HUES6 (cell line): ENCODE data around the gene CA7.
A peak's percentile ranks its signal among the peaks of the same experiment; 100 is the strongest.

Source experiments
- H3K27ac ChIP-seq: 2 replicates; pipeline ENCODE4 v1.7.0; 2013; ENCODE audit warnings: low read depth, mild to moderate bottlenecking, low read length, inconsistent platforms
- H3K27me3 ChIP-seq: 2 replicates; pipeline ENCODE4 v1.6.1; 2013; ENCODE audit warnings: low read length; ENCODE audit not compliant: control insufficient read depth, insufficient read depth
- H3K36me3 ChIP-seq: 2 replicates; pipeline ENCODE4 v1.6.1; 2013; ENCODE audit warnings: low read length; ENCODE audit not compliant: control insufficient read depth, insufficient read depth
- H3K4me1 ChIP-seq: 2 replicates; pipeline ENCODE4 v1.6.1; 2013; ENCODE audit warnings: low read length; ENCODE audit not compliant: control insufficient read depth, insufficient read depth
- H3K4me3 ChIP-seq: 2 replicates; pipeline ENCODE4 v1.5.1; 2013; ENCODE audit warnings: low read depth, low read length
- H3K9ac ChIP-seq: one replicate; pipeline ENCODE4 v1.6.1; 2013; ENCODE audit warnings: mild to moderate bottlenecking, low read length
- H3K9me3 ChIP-seq: 2 replicates; pipeline ENCODE4 v1.6.1; 2013; ENCODE audit warnings: low read depth, low read length; ENCODE audit not compliant: control insufficient read depth, insufficient read depth

The CA7 gene

DNA sequence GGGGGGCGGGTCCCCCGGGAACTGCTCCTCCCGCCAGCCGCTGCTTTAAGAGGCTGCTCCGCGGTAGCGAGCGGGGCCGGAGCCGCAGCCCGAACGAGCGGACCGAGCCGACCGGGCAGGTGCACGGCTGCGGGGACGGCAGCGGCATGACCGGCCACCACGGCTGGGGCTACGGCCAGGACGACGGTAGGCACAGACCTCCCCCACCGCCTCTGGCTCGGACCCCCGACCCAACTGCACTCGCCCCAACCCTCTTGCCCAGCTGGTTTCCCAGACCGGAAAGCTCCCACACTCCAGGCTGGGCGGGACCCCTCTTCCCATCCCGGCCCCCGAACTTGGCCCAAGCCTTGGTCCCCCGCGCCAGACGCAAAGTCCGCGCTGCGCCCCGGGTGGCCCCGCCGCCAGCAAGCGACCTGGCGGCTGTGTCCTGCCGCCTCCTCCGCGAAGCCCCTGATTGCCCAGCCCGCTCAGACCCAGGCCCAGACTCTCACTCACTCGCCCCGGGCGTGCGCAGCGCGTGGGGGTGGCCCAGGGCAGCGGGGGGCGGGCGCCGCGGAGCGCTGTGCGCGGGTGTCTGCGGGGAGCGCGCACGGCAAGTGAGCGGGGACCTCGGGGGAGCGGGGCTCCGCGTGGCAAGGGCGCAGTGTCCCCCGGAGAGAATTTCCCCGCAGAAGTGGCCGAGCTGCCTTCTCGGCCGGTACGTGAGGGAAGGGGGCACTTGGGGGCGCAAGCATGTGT lies at the start of gene CA7:
Gene CA7, plus strand, starts transcription at position 73 of the 738 bp plus-strand sequence. Its CDS starts 74 bp downstream, at position 147.
- H3K27me3 ChIP-seq = peaks cover 91% of the 10 kb centered on the region
- no peaks in the 10 kb centered on the region for H3K9me3 ChIP-seq
- H3K27ac ChIP-seq = no peak within 1 kb of the TSS
- peak within 1 kb of the TSS; percentile 81 for H3K4me3 ChIP-seq
- H3K36me3 ChIP-seq = no peaks in the 10 kb centered on the region
- H3K9ac ChIP-seq = peak within 1 kb of the TSS; percentile 12
- H3K4me1 ChIP-seq = no peaks in the 10 kb centered on the region

DNA sequence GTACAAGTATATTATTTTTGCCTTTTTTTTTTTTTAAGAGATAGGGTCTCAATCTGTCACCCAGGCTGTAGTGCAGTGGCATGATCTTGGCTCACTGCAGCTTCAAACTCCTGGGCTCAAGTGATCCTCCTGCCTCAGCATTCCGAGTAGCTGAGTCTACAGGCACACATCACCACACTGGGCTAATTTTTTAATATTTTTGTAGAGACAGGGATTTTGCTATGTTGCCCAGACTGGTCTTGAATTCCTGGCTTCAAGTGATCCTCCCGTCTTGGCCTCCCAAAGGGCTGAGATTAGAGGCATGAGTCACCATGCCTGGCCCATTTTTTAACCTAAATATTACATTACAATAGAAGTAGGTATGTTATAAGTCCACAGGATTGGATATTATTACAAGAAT lies 46.1 kb upstream of the CA7 start:
- H3K27me3 ChIP-seq = no peaks in the 10 kb centered on the region
- H3K36me3 ChIP-seq = peaks cover 20% of the 10 kb centered on the region
- H3K9me3 ChIP-seq = no peaks in the 10 kb centered on the region
- H3K9ac ChIP-seq = no peak overlapping the region
- no peak overlapping the region for H3K27ac ChIP-seq
- no peak overlapping the region for H3K4me3 ChIP-seq
- no peaks in the 10 kb centered on the region for H3K4me1 ChIP-seq

DNA sequence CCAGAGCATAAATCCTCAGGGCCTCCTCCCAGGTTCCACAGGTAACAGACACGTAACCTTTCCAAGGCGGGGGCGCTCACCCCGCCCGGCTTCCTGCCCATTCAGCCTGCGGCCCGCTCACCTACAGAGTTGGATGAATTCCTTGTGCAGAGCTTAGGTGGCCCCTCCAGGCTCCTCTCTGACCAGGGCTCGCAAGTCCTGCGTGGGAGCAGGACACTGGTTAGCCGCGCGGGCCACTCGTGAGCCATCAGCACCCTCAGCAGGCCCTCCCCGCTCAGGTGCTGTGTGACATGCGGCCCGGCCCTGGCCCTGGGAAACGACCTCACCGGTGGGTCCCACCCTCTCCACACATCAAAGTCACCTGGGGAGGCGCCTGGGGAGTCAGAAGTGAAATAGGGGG lies 43.4 kb upstream of the CA7 start:
- Histone ChIP-seq H3K9me3 (no peaks in the 10 kb centered on the region), H3K27ac (no peak overlapping the region), H3K27me3 (no peaks in the 10 kb centered on the region), H3K4me1 (no peaks in the 10 kb centered on the region), H3K36me3 (peaks cover 46% of the 10 kb centered on the region), H3K9ac (no peak overlapping the region), H3K4me3 (no peak overlapping the region)

DNA sequence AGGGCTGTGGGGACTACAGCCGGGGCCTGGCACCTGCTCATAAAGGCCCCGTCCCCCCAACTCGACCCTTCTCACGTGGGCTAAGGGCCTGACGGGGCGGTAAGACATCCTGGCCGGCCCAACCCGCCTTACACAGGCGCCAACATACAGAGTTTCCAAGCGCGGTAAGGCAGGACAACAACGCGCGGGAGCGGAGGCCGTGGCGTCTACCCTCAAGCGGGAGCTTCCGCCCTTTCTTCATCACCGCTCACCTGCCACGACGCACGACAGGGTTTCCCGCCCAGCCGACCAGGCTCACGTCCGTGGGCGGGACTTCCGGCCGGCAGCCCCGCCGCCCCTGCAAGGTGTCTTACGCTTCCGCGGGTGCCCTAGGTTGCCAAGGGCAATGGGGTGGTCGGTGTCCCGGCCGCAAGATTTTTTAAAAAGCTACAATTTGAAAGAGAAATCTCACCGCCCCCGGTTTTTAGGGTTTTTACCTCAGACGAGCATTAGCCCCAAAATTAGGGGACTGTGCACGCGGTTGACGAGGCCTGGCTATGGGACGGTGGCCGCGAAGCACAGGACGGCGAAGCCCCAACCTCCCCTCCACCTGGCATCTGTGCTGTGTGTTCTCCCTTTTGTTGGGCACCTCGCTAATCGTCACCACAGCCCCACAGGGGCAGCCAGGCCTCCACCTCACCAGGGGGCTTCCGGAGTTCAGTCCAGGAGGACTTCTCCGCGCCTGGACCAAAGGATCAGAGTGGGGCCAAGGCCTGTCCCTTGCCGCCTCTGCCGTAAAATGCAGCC lies 42.7 kb upstream of the CA7 start, which contains the start of gene TERB1:
Gene TERB1, minus strand, starts transcription at position 265 of the 786 bp plus-strand sequence. CDS start 4,786 bp downstream, outside the sequence.
- H3K36me3 ChIP-seq = peaks cover 52% of the 10 kb centered on the region
- no peaks in the 10 kb centered on the region for H3K9me3 ChIP-seq
- no peak within 1 kb of the TSS for H3K4me3 ChIP-seq
- no peaks in the 10 kb centered on the region for H3K4me1 ChIP-seq
- no peak within 1 kb of the TSS for H3K27ac ChIP-seq
- H3K27me3 ChIP-seq = no peaks in the 10 kb centered on the region
- H3K9ac ChIP-seq = no peak within 1 kb of the TSS

DNA sequence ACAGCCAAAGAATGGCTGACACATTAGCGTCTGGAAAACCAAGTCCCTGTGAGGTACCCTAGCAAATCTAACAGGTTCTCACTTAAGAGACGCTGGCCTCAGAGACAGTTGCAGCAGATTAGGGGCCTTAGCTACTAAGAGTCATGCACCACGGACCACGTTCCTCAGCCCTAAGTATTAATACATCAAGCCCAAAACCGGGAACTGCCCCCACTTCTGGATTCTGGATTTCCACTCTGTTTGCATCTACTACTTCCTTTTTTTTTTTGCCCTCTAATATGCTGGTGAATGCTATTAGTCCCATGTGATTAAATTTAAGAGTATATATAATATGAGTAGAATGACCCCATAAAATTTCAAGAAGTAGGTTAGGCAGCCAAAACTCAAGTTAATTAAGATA lies 42.1 kb upstream of the CA7 start:
- Histone ChIP-seq H3K4me1 (no peaks in the 10 kb centered on the region), H3K4me3 (no peak overlapping the region), H3K36me3 (peaks cover 59% of the 10 kb centered on the region), H3K27me3 (no peaks in the 10 kb centered on the region), H3K27ac (no peak overlapping the region), H3K9ac (no peak overlapping the region), H3K9me3 (no peaks in the 10 kb centered on the region)

DNA sequence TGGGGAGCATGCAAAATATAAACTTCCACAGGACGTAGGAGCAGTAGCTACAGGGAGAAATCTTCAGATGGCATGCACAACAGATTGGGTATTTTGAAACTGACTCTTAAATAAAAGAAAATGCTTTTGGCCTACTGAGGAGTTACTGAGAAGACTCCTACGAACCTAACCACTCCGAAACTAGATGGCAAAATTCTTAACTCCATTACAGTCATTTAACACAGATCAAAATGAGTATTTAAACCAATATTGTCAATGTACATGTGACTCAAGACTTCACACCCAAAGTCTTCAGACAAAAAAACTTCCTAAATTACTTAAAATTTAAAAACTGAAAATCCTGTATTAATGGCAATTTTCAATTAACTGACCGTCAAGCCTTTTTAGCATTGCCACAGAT lies 34.4 kb upstream of the CA7 start:
- Histone ChIP-seq H3K9ac (no peak overlapping the region), H3K4me3 (no peak overlapping the region), H3K27ac (no peak overlapping the region), H3K27me3 (no peaks in the 10 kb centered on the region), H3K9me3 (no peaks in the 10 kb centered on the region), H3K36me3 (peaks cover 91% of the 10 kb centered on the region), H3K4me1 (no peaks in the 10 kb centered on the region)

DNA sequence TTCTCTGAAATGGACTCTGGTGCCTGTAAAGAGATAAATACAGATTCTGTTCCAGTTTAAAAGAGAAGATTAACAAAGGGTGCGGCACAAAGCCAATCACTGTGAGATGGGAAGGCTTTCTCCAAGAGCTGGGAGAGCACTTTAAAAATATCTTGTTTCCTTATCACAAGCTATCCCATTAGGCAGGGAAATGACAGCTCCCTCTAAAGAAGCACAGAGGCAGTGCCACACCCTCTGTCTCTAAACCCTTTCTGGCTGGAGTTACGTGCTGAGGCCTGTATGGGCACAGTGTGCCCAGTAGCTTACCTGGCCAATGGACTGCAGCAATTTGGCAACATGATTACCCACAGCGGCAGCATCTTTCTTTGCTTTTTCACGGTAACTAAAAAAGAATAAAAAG lies 33.8 kb upstream of the CA7 start:
- Histone ChIP-seq H3K27ac (no peak overlapping the region), H3K36me3 (peaks cover 91% of the 10 kb centered on the region), H3K4me3 (no peak overlapping the region), H3K9me3 (no peaks in the 10 kb centered on the region), H3K27me3 (no peaks in the 10 kb centered on the region), H3K4me1 (no peaks in the 10 kb centered on the region), H3K9ac (no peak overlapping the region)

DNA sequence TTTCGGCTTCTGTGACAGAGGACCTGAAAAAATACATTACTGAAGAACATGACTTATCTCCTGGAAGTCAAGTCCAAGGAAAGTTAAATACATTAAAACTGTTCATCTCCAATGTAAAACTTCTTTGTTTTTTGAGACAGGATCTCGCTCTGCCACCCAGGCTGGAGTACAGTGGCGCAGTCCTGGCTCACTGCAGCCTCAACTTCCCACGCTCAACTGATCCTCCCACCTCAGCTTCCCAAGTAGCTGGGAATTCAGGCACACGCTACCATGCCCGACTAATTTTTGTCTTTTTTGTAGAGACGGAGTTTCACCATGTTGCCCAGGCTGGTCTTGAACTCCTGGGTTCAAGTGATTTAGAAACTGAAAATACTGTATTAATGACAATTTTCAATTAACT lies 33.2 kb upstream of the CA7 start:
- H3K9ac ChIP-seq = no peak overlapping the region
- peaks cover 89% of the 10 kb centered on the region for H3K36me3 ChIP-seq
- H3K27ac ChIP-seq = no peak overlapping the region
- H3K9me3 ChIP-seq = no peaks in the 10 kb centered on the region
- no peaks in the 10 kb centered on the region for H3K4me1 ChIP-seq
- no peaks in the 10 kb centered on the region for H3K27me3 ChIP-seq
- H3K4me3 ChIP-seq = no peak overlapping the region

DNA sequence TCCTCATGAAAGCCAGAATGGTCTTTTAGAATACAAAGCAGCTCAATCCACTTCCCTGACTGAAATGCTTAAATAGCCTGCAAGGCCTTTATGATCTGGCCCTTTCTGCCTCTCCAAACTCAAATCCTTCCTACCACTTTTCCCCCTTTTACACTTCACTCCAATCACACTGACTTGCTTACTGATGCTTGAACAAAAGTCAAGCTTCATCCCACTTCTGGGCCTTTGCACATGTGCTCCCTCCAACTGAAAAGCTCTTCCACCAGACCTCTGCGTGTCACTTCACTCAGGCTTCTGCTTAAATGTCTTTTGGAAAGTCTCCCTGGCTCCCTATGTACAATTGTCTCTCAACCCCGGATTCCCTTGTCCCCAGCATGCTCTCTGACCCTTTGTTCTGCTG lies 29.5 kb upstream of the CA7 start:
- no peaks in the 10 kb centered on the region for H3K27me3 ChIP-seq
- no peak overlapping the region for H3K4me3 ChIP-seq
- H3K4me1 ChIP-seq = no peaks in the 10 kb centered on the region
- H3K9ac ChIP-seq = no peak overlapping the region
- H3K9me3 ChIP-seq = no peaks in the 10 kb centered on the region
- H3K27ac ChIP-seq = no peak overlapping the region
- peaks cover 90% of the 10 kb centered on the region for H3K36me3 ChIP-seq

DNA sequence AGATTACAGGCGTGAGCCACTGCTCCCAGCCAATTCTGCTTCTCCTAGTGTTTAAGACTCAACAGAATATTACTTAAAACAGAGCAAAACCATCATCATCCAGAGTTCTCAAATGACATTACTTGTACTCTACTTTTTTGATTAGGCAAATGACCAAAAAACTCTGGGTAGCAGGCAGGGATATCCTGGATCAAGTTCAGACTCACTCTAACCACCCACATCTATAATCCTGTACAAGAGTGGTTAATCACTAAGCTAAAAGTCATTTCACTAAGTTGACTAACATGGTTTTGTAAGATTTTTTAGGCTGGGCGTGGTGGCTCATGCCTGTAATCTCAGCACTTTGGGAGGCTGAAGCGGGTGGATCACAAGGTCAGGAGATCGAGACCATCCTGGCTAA lies 20.2 kb upstream of the CA7 start:
- Histone ChIP-seq H3K4me3 (no peak overlapping the region), H3K27me3 (no peaks in the 10 kb centered on the region), H3K36me3 (peaks cover 83% of the 10 kb centered on the region), H3K9ac (no peak overlapping the region), H3K27ac (no peak overlapping the region), H3K9me3 (no peaks in the 10 kb centered on the region), H3K4me1 (peaks cover 2% of the 10 kb centered on the region; the same call in 1 of the 2 replicates)
